ENCODE results near the gene ZFAND4.

- TF ChIP-seq CTCF (IDR thresholded peaks at IDR 0.05; ENCODE audit: extremely low read depth in 1 of 2, insufficient read depth in 1 of 2, low read depth in 1 of 2, low read length in 2 of 2), result no peak
- no peak for TF ChIP-seq POLR2A (IDR thresholded peaks at IDR 0.05; ENCODE audit: low read depth, low read length)
- TF ChIP-seq MAX (IDR thresholded peaks at IDR 0.05; ENCODE audit: insufficient read depth, insufficient read length), result no peak
- no peak for TF ChIP-seq EZH2 (IDR thresholded peaks at IDR 0.05; ENCODE audit: borderline replicate concordance, low read depth, low read length, severe bottlenecking)
These were observed 20.1 kb downstream of the ZFAND4 start for GRCh38 chr10:45652511-45652910.
